ENCODE measurements around the gene CFAP46. TPM values are rescaled to one million over a fixed set of nuclear protein-coding genes. Genes with fewer than 3 reads are reported as not detected.

CFAP46 gene
- total RNA-seq, 1 donor from 2014 or later, result 1.6 TPM

DNA sequence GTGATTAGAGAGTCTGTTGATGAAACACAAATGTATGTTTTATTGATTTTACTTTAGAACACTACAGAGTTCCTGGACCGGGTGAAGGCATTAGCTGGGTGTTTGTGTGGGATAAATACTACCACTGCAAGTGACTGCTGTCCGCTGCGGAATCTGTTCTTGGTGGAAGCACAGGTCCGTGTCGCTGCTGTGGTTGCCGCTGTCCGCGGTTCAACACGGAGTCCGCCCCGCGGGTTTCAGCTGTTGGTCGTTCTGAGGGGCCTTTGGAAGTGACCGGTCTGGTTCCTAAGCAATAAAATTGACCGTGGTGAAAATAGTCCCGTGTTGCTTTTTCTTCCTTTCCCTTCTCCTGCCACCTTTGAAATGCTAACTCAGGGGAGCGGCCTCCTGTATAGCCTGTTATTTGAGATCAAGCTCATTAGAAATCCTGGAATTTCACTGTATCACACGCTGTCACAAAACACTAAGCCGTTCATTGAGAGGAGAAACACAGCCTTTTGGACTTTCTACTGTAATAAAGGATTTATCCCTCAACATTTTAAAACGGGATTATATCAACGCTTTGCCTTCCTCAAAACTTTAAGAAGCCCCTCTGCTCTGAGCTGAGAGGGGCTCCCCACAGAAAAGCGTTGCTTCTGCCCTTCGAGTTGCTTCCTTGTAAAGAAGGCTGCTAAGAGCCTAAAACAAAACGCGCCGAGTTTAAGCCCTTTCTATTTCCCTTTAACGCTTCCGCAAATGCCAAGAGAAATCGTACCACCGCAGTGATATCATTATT lies 159.0 kb downstream of the CFAP46 start:
- H3K4me1 ChIP-seq, result peaks cover 19% of the 10 kb centered on the region
- H3K4me2 ChIP-seq, result peak overlapping the region; percentile 28
- Mint-ChIP-seq H3K27ac (no peak overlapping the region), H3K36me3 (peaks cover 8% of the 10 kb centered on the region), H3K9me3 (no peaks in the 10 kb centered on the region), H3K4me3 (peak overlapping the region; percentile 61), H3K27me3 (ENCODE audit: insufficient read depth, low read depth) (peaks cover 33% of the 10 kb centered on the region), H3K4me1 (peaks cover 11% of the 10 kb centered on the region)
- no peak overlapping the region for H2AFZ ChIP-seq (replicated peaks)
- peaks cover 66% of the 10 kb centered on the region for H4K20me1 ChIP-seq (ENCODE audit: low read depth)
- no peaks in the 10 kb centered on the region for H3K79me2 ChIP-seq (ENCODE audit: low read depth)
- H3K27me3 ChIP-seq, result peaks cover 85% of the 10 kb centered on the region
- no peak overlapping the region for H3K27ac ChIP-seq
- H3F3A ChIP-seq (ENCODE audit: low read depth), result peaks cover 17% of the 10 kb centered on the region
- H3K36me3 ChIP-seq, result no peaks in the 10 kb centered on the region
- TF ChIP-seq, protein P1, sequence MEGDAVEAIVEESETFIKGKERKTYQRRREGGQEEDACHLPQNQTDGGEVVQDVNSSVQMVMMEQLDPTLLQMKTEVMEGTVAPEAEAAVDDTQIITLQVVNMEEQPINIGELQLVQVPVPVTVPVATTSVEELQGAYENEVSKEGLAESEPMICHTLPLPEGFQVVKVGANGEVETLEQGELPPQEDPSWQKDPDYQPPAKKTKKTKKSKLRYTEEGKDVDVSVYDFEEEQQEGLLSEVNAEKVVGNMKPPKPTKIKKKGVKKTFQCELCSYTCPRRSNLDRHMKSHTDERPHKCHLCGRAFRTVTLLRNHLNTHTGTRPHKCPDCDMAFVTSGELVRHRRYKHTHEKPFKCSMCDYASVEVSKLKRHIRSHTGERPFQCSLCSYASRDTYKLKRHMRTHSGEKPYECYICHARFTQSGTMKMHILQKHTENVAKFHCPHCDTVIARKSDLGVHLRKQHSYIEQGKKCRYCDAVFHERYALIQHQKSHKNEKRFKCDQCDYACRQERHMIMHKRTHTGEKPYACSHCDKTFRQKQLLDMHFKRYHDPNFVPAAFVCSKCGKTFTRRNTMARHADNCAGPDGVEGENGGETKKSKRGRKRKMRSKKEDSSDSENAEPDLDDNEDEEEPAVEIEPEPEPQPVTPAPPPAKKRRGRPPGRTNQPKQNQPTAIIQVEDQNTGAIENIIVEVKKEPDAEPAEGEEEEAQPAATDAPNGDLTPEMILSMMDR (IDR thresholded peaks at IDR 0.05), result no peak
- TF ChIP-seq EZH2 (IDR thresholded peaks at IDR 0.05) (no peak), EZH2phosphoT487 (IDR thresholded peaks at IDR 0.05) (no peak)
- no peaks in the 10 kb centered on the region for H3K9me3 ChIP-seq (ENCODE audit: low read depth)
- peak; percentile 50 for DNase-seq (ENCODE audit: low spot score)
- no peak overlapping the region for H3K9ac ChIP-seq
- no peak overlapping the region for H3K4me3 ChIP-seq

DNA sequence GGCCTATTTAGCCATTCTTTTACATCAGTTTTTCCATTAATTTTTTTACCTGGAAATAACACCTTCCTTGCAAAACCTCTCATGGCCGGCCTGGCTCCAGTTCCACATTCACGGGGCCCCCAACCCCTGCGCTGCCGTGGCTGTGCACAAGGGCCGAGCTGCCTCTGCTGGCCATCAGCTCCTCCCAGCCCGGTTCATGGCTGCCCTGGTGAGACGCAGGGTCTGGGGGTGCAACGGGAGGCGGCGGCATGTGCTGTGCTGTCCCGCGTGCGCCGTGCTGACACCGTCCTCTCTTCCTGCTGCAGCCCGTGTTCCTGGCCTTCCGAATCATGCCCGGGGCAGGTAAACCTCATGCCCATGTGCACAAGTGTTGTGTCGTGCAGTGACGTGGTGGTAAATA lies 160.8 kb downstream of the CFAP46 start:
- H3K27me3 Mint-ChIP-seq (ENCODE audit: insufficient read depth, low read depth), result peaks cover 34% of the 10 kb centered on the region
- Histone ChIP-seq H4K20me1 (ENCODE audit: low read depth) (peaks cover 48% of the 10 kb centered on the region), H3K9me3 (ENCODE audit: low read depth) (no peaks in the 10 kb centered on the region), H2AFZ (replicated peaks) (no peak overlapping the region), H3K4me3 (no peak overlapping the region), H3F3A (ENCODE audit: low read depth) (peaks cover 17% of the 10 kb centered on the region), H3K27ac (no peak overlapping the region), H3K27me3 (peaks cover 67% of the 10 kb centered on the region), H3K79me2 (ENCODE audit: low read depth) (no peaks in the 10 kb centered on the region), H3K4me1 (peaks cover 10% of the 10 kb centered on the region), H3K9ac (no peak overlapping the region), H3K36me3 (no peaks in the 10 kb centered on the region), H3K4me2 (no peak overlapping the region)
- peaks cover 11% of the 10 kb centered on the region for H3K4me1 Mint-ChIP-seq
- no peak overlapping the region for H3K4me3 Mint-ChIP-seq
- DNase-seq (ENCODE audit: low spot score), result no peak
- H3K27ac Mint-ChIP-seq, result no peak overlapping the region
- TF ChIP-seq EZH2 (IDR thresholded peaks at IDR 0.05) (no peak), EZH2phosphoT487 (IDR thresholded peaks at IDR 0.05) (no peak)
- TF ChIP-seq, protein P1 (IDR thresholded peaks at IDR 0.05), result no peak
- peaks cover 9% of the 10 kb centered on the region for H3K36me3 Mint-ChIP-seq
- no peaks in the 10 kb centered on the region for H3K9me3 Mint-ChIP-seq

DNA sequence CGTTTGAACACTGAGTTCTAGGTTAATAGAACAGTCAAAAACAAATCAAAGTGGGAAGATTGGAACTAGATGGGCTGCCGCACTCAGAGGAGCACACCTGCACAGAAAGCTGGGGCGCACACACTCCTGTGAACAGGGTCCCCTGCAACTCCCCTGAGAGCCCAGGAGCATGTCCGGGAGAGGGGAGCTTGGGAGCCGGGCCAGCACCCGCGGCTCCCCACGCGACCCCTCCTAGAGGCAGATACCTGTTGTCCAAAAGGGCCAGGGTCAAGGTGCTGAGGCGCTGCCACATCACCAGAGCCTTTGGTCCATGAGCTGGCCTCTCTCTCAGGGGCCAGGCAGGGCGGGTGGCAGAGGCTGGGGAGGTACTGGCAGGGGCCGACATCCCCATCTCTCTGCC lies 162.0 kb downstream of the CFAP46 start:
- Histone ChIP-seq H3K4me3 (no peak overlapping the region), H3K27ac (no peak overlapping the region), H4K20me1 (ENCODE audit: low read depth) (peaks cover 45% of the 10 kb centered on the region), H3K9ac (no peak overlapping the region), H2AFZ (replicated peaks) (no peak overlapping the region), H3K36me3 (no peaks in the 10 kb centered on the region), H3K9me3 (ENCODE audit: low read depth) (no peaks in the 10 kb centered on the region), H3K27me3 (peaks cover 56% of the 10 kb centered on the region), H3F3A (ENCODE audit: low read depth) (peaks cover 17% of the 10 kb centered on the region), H3K4me2 (no peak overlapping the region), H3K4me1 (peaks cover 7% of the 10 kb centered on the region), H3K79me2 (ENCODE audit: low read depth) (no peaks in the 10 kb centered on the region)
- TF ChIP-seq EZH2 (IDR thresholded peaks at IDR 0.05) (no peak), EZH2phosphoT487 (IDR thresholded peaks at IDR 0.05) (no peak)
- TF ChIP-seq, protein P1 (IDR thresholded peaks at IDR 0.05), result no peak
- Mint-ChIP-seq H3K4me1 (peaks cover 11% of the 10 kb centered on the region), H3K27me3 (ENCODE audit: insufficient read depth, low read depth) (peaks cover 33% of the 10 kb centered on the region), H3K36me3 (peaks cover 9% of the 10 kb centered on the region), H3K9me3 (no peaks in the 10 kb centered on the region), H3K4me3 (no peak overlapping the region), H3K27ac (no peak overlapping the region)
- no peak for DNase-seq (ENCODE audit: low spot score)
